OCI-LY3 (cell line): ENCODE measurements around the gene DEAF1.

Source experiments
- H2AFZ ChIP-seq: fragments of 200-600, 300-600 bp; shearing (Covaris generic); 2 replicates; pipeline ENCODE4 v1.6.0; 2014; ENCODE audit warnings: antibody characterized with exemption, low read depth, low read length
- H3K27ac ChIP-seq: fragments of 200-600, 300-600 bp; sonication (generic); 2 replicates; pipeline ENCODE4 v1.5.1; 2014; ENCODE audit warnings: mild to moderate bottlenecking, low read length, moderate library complexity, mixed read lengths
- H3K27me3 ChIP-seq: fragments of 200-600, 300-600 bp; sonication (generic); 2 replicates; pipeline ENCODE4 v1.6.1; 2014; ENCODE audit warnings: low read depth, low read length, mixed read lengths
- H3K36me3 ChIP-seq: fragments of 200-600, 300-600 bp; sonication (generic); replicated peaks from 2 replicates; pipeline ENCODE3; 2014; ENCODE audit warnings: low read depth, low read length, mixed read lengths
- H3K4me1 ChIP-seq: fragments of 300-600, 200-600 bp; sonication (generic); 2 replicates; pipeline ENCODE4 v1.6.1; 2014; ENCODE audit warnings: low read length, mixed read lengths
- H3K4me2 ChIP-seq: fragments of 200-600, 300-600 bp; sonication (generic); 2 replicates; pipeline ENCODE4 v1.6.1; 2014; ENCODE audit warnings: low read length, mixed read lengths
- H3K4me3 ChIP-seq: fragments of 300-600, 200-600 bp; sonication (generic); 2 replicates; pipeline ENCODE4 v1.5.1; 2014; ENCODE audit warnings: antibody characterized with exemption, mild to moderate bottlenecking, low read length, moderate library complexity
- H3K79me2 ChIP-seq: fragments of 300-600, 200-600 bp; shearing (Covaris generic); 2 replicates; pipeline ENCODE4 v1.6.1; 2014; ENCODE audit warnings: mild to moderate bottlenecking, low read length, mixed read lengths
- H3K9ac ChIP-seq: fragments of 300-600, 200-600 bp; shearing (Covaris generic); 2 replicates; pipeline ENCODE4 v1.6.0; 2014; ENCODE audit warnings: mild to moderate bottlenecking, low read length, moderate library complexity
- H3K9me3 ChIP-seq: fragments of 200-600, 300-600 bp; shearing (Covaris generic); 2 replicates; pipeline ENCODE4 v1.6.1; 2014; ENCODE audit warnings: low read length, mixed read lengths; ENCODE audit not compliant: insufficient read depth
- H4K20me1 ChIP-seq: fragments of 200-600, 300-600 bp; sonication (generic); 2 replicates; pipeline ENCODE4 v1.6.1; 2016; ENCODE audit warnings: low read length, mixed read lengths; ENCODE audit not compliant: insufficient read depth
- CTCF ChIP-seq: fragments of 200-600, 300-600 bp; sonication (generic); IDR thresholded peaks from 2 replicates; pipeline ENCODE4 v1.5.1; 2014; ENCODE audit warnings: antibody characterized with exemption, low read length, low read depth
- EZH2phosphoT487 ChIP-seq: fragments of 200-600 bp; shearing (Covaris generic); IDR thresholded peaks from 2 replicates; pipeline ENCODE4 v1.6.1; 2018; ENCODE audit warnings: antibody characterized with exemption, mixed run types, low read depth

The DEAF1 gene

GRCh38 chr11:645536-645935 lies 49.5 kb downstream of the DEAF1 start:
- Histone ChIP-seq H3K27ac (no peak overlapping the region), H3K79me2 (no peaks in the 10 kb centered on the region), H2AFZ (no peak overlapping the region), H3K4me1 (no peaks in the 10 kb centered on the region), H3K9me3 (no peaks in the 10 kb centered on the region), H3K4me2 (no peak overlapping the region), H3K27me3 (no peaks in the 10 kb centered on the region), H3K4me3 (no peak overlapping the region), H4K20me1 (no peaks in the 10 kb centered on the region), H3K36me3 (peaks cover 10% of the 10 kb centered on the region), H3K9ac (no peak overlapping the region)
- TF ChIP-seq CTCF: no peak
- no peak for TF ChIP-seq EZH2phosphoT487

- H3K36me3 ChIP-seq: peaks cover 10% of the 10 kb centered on the region
- H3K4me2 ChIP-seq: no peak overlapping the region
- no peak overlapping the region for H3K27ac ChIP-seq
- H3K27me3 ChIP-seq: no peaks in the 10 kb centered on the region
- no peak for TF ChIP-seq CTCF
- TF ChIP-seq EZH2phosphoT487: no peak
- no peak overlapping the region for H2AFZ ChIP-seq
- H3K9ac ChIP-seq: no peak overlapping the region
- no peaks in the 10 kb centered on the region for H3K4me1 ChIP-seq
- H3K4me3 ChIP-seq: no peak overlapping the region
- H4K20me1 ChIP-seq: no peaks in the 10 kb centered on the region
- H3K9me3 ChIP-seq: no peaks in the 10 kb centered on the region
- H3K79me2 ChIP-seq: no peaks in the 10 kb centered on the region
These were observed 50.9 kb downstream of the DEAF1 start for GRCh38 chr11:643849-644738.

GRCh38 chr11:643366-643765 lies 51.7 kb downstream of the DEAF1 start:
- Histone ChIP-seq H3K79me2 (no peaks in the 10 kb centered on the region), H3K4me1 (no peaks in the 10 kb centered on the region), H3K4me2 (no peak overlapping the region), H3K9ac (no peak overlapping the region), H3K27ac (no peak overlapping the region), H3K9me3 (no peaks in the 10 kb centered on the region), H2AFZ (no peak overlapping the region), H3K4me3 (no peak overlapping the region), H3K27me3 (no peaks in the 10 kb centered on the region), H3K36me3 (peaks cover 10% of the 10 kb centered on the region), H4K20me1 (no peaks in the 10 kb centered on the region)
- TF ChIP-seq CTCF: no peak
- no peak for TF ChIP-seq EZH2phosphoT487

GRCh38 chr11:641806-642370 lies 53.1 kb downstream of the DEAF1 start:
- Histone ChIP-seq H3K4me2 (no peak overlapping the region), H2AFZ (no peak overlapping the region), H3K9ac (no peak overlapping the region), H3K4me1 (no peaks in the 10 kb centered on the region), H4K20me1 (no peaks in the 10 kb centered on the region), H3K27ac (no peak overlapping the region), H3K79me2 (no peaks in the 10 kb centered on the region), H3K27me3 (no peaks in the 10 kb centered on the region), H3K4me3 (no peak overlapping the region), H3K9me3 (no peaks in the 10 kb centered on the region), H3K36me3 (peaks cover 10% of the 10 kb centered on the region)
- TF ChIP-seq CTCF (no peak), EZH2phosphoT487 (no peak)
